ENCODE measurements around the gene RIPOR2.

RIPOR2 gene

GRCh38 chr6:24844903-24845302, 90.9 kb downstream of the RIPOR2 start:
- DNase-seq (ENCODE audit: low read depth): no peak
- TF ChIP-seq MAX (IDR thresholded peaks at IDR 0.05; ENCODE audit: low read depth, low read length): no peak
- no peak for TF ChIP-seq POLR2A (IDR thresholded peaks at IDR 0.05; ENCODE audit: extremely low read depth, insufficient read length)
- no peak for TF ChIP-seq CTCF (IDR thresholded peaks at IDR 0.05; ENCODE audit: low read depth, low read length)
- TF ChIP-seq MYC (IDR thresholded peaks at IDR 0.05; ENCODE audit: low read depth, low read length): no peak

GRCh38 chr6:24844061-24844460, 91.7 kb downstream of the RIPOR2 start:
- TF ChIP-seq POLR2A (IDR thresholded peaks at IDR 0.05; ENCODE audit: extremely low read depth, insufficient read length): no peak
- no peak for TF ChIP-seq MAX (IDR thresholded peaks at IDR 0.05; ENCODE audit: low read depth, low read length)
- no peak for TF ChIP-seq MYC (IDR thresholded peaks at IDR 0.05; ENCODE audit: low read depth, low read length)
- no peak overlapping the region for H3K4me3 ChIP-seq (ENCODE audit: low read depth, low read length)
- DNase-seq (ENCODE audit: low read depth): no peak

More at GRCh38 chr6:24844903-24845302, 90.9 kb downstream of the RIPOR2 start:
- H3K4me3 ChIP-seq (ENCODE audit: low read depth, low read length): no peak overlapping the region

GRCh38 chr6:24840187-24840586, 95.6 kb downstream of the RIPOR2 start:
- no peak for DNase-seq (ENCODE audit: low read depth)
- H3K4me3 ChIP-seq (ENCODE audit: low read depth, low read length): no peak overlapping the region
- TF ChIP-seq CTCF (IDR thresholded peaks at IDR 0.05; ENCODE audit: low read depth, low read length) (no peak), POLR2A (IDR thresholded peaks at IDR 0.05; ENCODE audit: extremely low read depth, insufficient read length) (no peak), MYC (IDR thresholded peaks at IDR 0.05; ENCODE audit: low read depth, low read length) (no peak), MAX (IDR thresholded peaks at IDR 0.05; ENCODE audit: low read depth, low read length) (no peak)

GRCh38 chr6:24838994-24839393, 96.8 kb downstream of the RIPOR2 start:
- DNase-seq (ENCODE audit: low read depth): no peak
- TF ChIP-seq MAX (IDR thresholded peaks at IDR 0.05; ENCODE audit: low read depth, low read length) (no peak), CTCF (IDR thresholded peaks at IDR 0.05; ENCODE audit: low read depth, low read length) (no peak), POLR2A (IDR thresholded peaks at IDR 0.05; ENCODE audit: extremely low read depth, insufficient read length) (no peak), MYC (IDR thresholded peaks at IDR 0.05; ENCODE audit: low read depth, low read length) (no peak)
- H3K4me3 ChIP-seq (ENCODE audit: low read depth, low read length): no peak overlapping the region

- DNase-seq (ENCODE audit: low read depth): no peak
- TF ChIP-seq CTCF (IDR thresholded peaks at IDR 0.05; ENCODE audit: low read depth, low read length): no peak
- no peak for TF ChIP-seq MAX (IDR thresholded peaks at IDR 0.05; ENCODE audit: low read depth, low read length)
- TF ChIP-seq POLR2A (IDR thresholded peaks at IDR 0.05; ENCODE audit: extremely low read depth, insufficient read length): no peak
- TF ChIP-seq MYC (IDR thresholded peaks at IDR 0.05; ENCODE audit: low read depth, low read length): no peak
- no peak overlapping the region for H3K4me3 ChIP-seq (ENCODE audit: low read depth, low read length)
These were observed 97.7 kb downstream of the RIPOR2 start for GRCh38 chr6:24838081-24838480.

- DNase-seq (ENCODE audit: low read depth): no peak
- TF ChIP-seq MAX (IDR thresholded peaks at IDR 0.05; ENCODE audit: low read depth, low read length): no peak
- no peak for TF ChIP-seq MYC (IDR thresholded peaks at IDR 0.05; ENCODE audit: low read depth, low read length)
- TF ChIP-seq CTCF (IDR thresholded peaks at IDR 0.05; ENCODE audit: low read depth, low read length): no peak
- TF ChIP-seq POLR2A (IDR thresholded peaks at IDR 0.05; ENCODE audit: extremely low read depth, insufficient read length): no peak
- no peak overlapping the region for H3K4me3 ChIP-seq (ENCODE audit: low read depth, low read length)
These were observed 99.7 kb downstream of the RIPOR2 start for GRCh38 chr6:24836109-24836508.
